Measurements from ENCODE around the gene PCDHGB6. TPM values are rescaled to one million over a fixed set of nuclear protein-coding genes. Genes with fewer than 3 reads are reported as not detected.

The PCDHGB6 gene
- total and polyA plus RNA-seq, 2 experiments from 2014 or later = 2.8 to 8.1 TPM

DNA sequence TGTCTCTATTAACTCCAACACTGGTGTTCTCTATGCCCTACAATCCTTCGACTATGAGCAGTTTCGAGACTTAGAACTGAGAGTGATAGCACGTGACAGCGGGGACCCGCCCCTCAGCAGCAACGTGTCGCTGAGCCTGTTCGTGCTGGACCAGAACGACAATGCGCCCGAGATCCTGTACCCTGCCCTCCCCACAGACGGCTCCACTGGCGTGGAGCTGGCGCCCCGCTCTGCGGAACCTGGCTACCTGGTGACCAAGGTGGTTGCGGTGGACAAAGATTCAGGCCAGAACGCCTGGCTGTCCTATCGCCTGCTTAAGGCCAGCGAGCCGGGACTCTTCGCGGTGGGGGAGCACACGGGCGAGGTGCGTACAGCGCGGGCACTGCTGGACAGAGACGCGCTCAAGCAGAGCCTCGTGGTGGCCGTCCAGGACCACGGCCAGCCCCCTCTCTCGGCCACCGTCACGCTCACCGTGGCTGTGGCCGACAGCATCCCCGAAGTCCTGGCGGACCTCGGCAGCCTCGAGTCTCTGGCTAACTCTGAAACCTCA is 15.0 kb downstream of the PCDHGB6 start:
- Histone ChIP-seq H3K27ac (ENCODE audit: low read depth) (no peak overlapping the region), H3K79me2 (replicated peaks; ENCODE audit: insufficient read depth) (no peaks in the 10 kb centered on the region; the same call in 1 of the 2 replicates), H3K27me3 (ENCODE audit: insufficient read depth) (peaks cover 20% of the 10 kb centered on the region), H3F3A (replicated peaks; ENCODE audit: low read depth) (no peaks in the 10 kb centered on the region), H3K4me2 (no peak overlapping the region), H3K9me2 (ENCODE audit: insufficient read depth) (no peaks in the 10 kb centered on the region), H3K4me3 (no peak overlapping the region), H3K36me3 (ENCODE audit: insufficient read depth) (no peaks in the 10 kb centered on the region), H4K20me1 (replicated peaks; ENCODE audit: insufficient read depth) (no peaks in the 10 kb centered on the region), H3K4me1 (ENCODE audit: insufficient read depth) (no peaks in the 10 kb centered on the region), H2AFZ (no peak overlapping the region)
- ATAC-seq (no peak), DNase-seq (ENCODE audit: low spot score) (no peak)
- no peak overlapping the region for H3K27ac Mint-ChIP-seq
- peaks cover 85% of the 10 kb centered on the region for H3K9me3 Mint-ChIP-seq
- H3K36me3 Mint-ChIP-seq (ENCODE audit: low read depth) = peaks cover 90% of the 10 kb centered on the region
- H3K4me1 Mint-ChIP-seq = peaks cover 7% of the 10 kb centered on the region
- peak; percentile 48 for TF ChIP-seq REST (IDR thresholded peaks at IDR 0.05; ENCODE audit: unreplicated experiment)
- TF ChIP-seq, protein P1, sequence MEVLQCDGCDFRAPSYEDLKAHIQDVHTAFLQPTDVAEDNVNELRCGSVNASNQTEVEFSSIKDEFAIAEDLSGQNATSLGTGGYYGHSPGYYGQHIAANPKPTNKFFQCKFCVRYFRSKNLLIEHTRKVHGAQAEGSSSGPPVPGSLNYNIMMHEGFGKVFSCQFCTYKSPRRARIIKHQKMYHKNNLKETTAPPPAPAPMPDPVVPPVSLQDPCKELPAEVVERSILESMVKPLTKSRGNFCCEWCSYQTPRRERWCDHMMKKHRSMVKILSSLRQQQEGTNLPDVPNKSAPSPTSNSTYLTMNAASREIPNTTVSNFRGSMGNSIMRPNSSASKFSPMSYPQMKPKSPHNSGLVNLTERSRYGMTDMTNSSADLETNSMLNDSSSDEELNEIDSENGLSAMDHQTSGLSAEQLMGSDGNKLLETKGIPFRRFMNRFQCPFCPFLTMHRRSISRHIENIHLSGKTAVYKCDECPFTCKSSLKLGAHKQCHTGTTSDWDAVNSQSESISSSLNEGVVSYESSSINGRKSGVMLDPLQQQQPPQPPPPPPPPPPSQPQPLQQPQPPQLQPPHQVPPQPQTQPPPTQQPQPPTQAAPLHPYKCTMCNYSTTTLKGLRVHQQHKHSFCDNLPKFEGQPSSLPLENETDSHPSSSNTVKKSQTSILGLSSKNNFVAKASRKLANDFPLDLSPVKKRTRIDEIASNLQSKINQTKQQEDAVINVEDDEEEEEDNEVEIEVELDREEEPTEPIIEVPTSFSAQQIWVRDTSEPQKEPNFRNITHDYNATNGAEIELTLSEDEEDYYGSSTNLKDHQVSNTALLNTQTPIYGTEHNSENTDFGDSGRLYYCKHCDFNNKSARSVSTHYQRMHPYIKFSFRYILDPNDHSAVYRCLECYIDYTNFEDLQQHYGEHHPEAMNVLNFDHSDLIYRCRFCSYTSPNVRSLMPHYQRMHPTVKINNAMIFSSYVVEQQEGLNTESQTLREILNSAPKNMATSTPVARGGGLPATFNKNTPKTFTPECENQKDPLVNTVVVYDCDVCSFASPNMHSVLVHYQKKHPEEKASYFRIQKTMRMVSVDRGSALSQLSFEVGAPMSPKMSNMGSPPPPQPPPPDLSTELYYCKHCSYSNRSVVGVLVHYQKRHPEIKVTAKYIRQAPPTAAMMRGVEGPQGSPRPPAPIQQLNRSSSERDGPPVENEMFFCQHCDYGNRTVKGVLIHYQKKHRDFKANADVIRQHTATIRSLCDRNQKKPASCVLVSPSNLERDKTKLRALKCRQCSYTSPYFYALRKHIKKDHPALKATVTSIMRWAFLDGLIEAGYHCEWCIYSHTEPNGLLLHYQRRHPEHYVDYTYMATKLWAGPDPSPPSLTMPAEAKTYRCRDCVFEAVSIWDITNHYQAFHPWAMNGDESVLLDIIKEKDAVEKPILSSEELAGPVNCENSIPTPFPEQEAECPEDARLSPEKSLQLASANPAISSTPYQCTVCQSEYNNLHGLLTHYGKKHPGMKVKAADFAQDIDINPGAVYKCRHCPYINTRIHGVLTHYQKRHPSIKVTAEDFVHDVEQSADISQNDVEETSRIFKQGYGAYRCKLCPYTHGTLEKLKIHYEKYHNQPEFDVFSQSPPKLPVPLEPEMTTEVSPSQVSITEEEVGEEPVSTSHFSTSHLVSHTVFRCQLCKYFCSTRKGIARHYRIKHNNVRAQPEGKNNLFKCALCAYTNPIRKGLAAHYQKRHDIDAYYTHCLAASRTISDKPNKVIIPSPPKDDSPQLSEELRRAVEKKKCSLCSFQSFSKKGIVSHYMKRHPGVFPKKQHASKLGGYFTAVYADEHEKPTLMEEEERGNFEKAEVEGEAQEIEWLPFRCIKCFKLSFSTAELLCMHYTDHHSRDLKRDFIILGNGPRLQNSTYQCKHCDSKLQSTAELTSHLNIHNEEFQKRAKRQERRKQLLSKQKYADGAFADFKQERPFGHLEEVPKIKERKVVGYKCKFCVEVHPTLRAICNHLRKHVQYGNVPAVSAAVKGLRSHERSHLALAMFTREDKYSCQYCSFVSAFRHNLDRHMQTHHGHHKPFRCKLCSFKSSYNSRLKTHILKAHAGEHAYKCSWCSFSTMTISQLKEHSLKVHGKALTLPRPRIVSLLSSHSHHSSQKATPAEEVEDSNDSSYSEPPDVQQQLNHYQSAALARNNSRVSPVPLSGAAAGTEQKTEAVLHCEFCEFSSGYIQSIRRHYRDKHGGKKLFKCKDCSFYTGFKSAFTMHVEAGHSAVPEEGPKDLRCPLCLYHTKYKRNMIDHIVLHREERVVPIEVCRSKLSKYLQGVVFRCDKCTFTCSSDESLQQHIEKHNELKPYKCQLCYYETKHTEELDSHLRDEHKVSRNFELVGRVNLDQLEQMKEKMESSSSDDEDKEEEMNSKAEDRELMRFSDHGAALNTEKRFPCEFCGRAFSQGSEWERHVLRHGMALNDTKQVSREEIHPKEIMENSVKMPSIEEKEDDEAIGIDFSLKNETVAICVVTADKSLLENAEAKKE (CRISPR knock-in tag; IDR thresholded peaks at IDR 0.05) = no peak
- H3K4me3 Mint-ChIP-seq = no peak overlapping the region
- peaks cover 24% of the 10 kb centered on the region for H3K27me3 Mint-ChIP-seq (ENCODE audit: insufficient read depth, low read depth, poor library complexity)

Measured in GM23338 (cell line).